Endothelial cell of umbilical vein (primary cell): ENCODE data around the gene PAOX. TPM values are rescaled to one million over a fixed set of nuclear protein-coding genes. Genes with fewer than 3 reads are reported as not detected.
A peak's percentile ranks its signal among the peaks of the same experiment; 100 is the strongest.

Experiments
- BruUV-seq: library from RNA; stranded (reverse); fragments of 400-500 nt; replicated peaks from 2 replicates; lab custom pipeline; 2021; lab: Mats Ljungman, UMichigan
- CTCF ChIA-PET: fragments of 300-600, 350-600 bp; sonication (Branson Sonifier 250); formaldehyde crosslinking; loops from one replicate; lab custom pipeline; 2021; ENCODE audit warnings: antibody characterized with exemption, inconsistent platforms; lab: Charles Lee
- POLR2A ChIA-PET: fragments of 300-600, 350-600 bp; sonication (Branson Sonifier 250); formaldehyde crosslinking; loops from one replicate; lab custom pipeline; 2021; ENCODE audit warnings: antibody characterized with exemption, inconsistent platforms; lab: Charles Lee
- DNase-seq: peaks from one replicate; pipeline ENCODE4 v3.0.0-alpha.2; 2011; ENCODE audit warnings: low read depth, low spot score
- FAIRE-seq: peaks from 2 replicates; lab custom pipeline; 2011; peaks lifted over from hg19 to GRCh38; lab: Jason Lieb, UNC
- H2AFZ ChIP-seq: 2 replicates; pipeline ENCODE4 v1.6.0; 2012; ENCODE audit warnings: low read depth, low read length, control low read depth, inconsistent platforms
- H3K27ac ChIP-seq: 2 replicates; pipeline ENCODE4 v1.5.1; 2011; ENCODE audit warnings: low read depth, mild to moderate bottlenecking, control low read depth, low read length, moderate library complexity; ENCODE audit not compliant: insufficient read depth
- H3K27me3 ChIP-seq, 2 experiments: 2 replicates each; pipeline versions ENCODE4 v1.6.0 to v1.6.1; 2011; ENCODE audit warnings: low read length in 2 of 2, mixed read lengths in 1 of 2; ENCODE audit not compliant: control insufficient read depth in 2 of 2, insufficient read depth in 2 of 2
- H3K36me3 ChIP-seq, 2 experiments: 2 replicates in 1 of 2; 3 replicates in 1 of 2; pipeline ENCODE4 v1.5.1; 2011; ENCODE audit warnings: low read length in 2 of 2, mild to moderate bottlenecking in 1 of 2, moderate library complexity in 1 of 2; ENCODE audit not compliant: control insufficient read depth in 2 of 2, insufficient read depth in 2 of 2; ENCODE audit errors: extremely low read depth in 1 of 2
- H3K4me1 ChIP-seq: 3 replicates; pipeline ENCODE4 v1.5.1; 2011; ENCODE audit warnings: mild to moderate bottlenecking, low read length; ENCODE audit not compliant: control insufficient read depth, insufficient read depth; ENCODE audit errors: extremely low read depth
- H3K4me2 ChIP-seq: 2 replicates; pipeline ENCODE4 v1.6.1; 2011; ENCODE audit warnings: low read length, control low read depth, mixed read lengths; ENCODE audit not compliant: insufficient read depth
- H3K4me3 ChIP-seq, 3 experiments: fragments of 200-600 bp in 1 of 3; sonication (generic), shearing (Covaris generic) in 1 of 3; replicated peaks in 1 of 3; 2 replicates each; pipeline ENCODE4 v1.5.1; 2011 to 2016; ENCODE audit warnings: control low read depth in 3 of 3, low read length in 3 of 3, mild to moderate bottlenecking in 2 of 3, inconsistent platforms in 1 of 3, low read depth in 1 of 3, moderate library complexity in 1 of 3; ENCODE audit not compliant: insufficient read depth in 1 of 3
- H3K79me2 ChIP-seq: 2 replicates; pipeline ENCODE4 v1.6.0; 2012; ENCODE audit warnings: low read length, inconsistent platforms; ENCODE audit not compliant: control insufficient read depth, insufficient read depth
- H3K9ac ChIP-seq: replicated peaks from 2 replicates; pipeline ENCODE3; 2011; ENCODE audit warnings: low read length, control low read depth; ENCODE audit not compliant: insufficient read depth; ENCODE audit errors: extremely low read depth
- H3K9me1 ChIP-seq: replicated peaks from 3 replicates; pipeline ENCODE4 v1.6.0; 2011; ENCODE audit warnings: mild to moderate bottlenecking, low read length; ENCODE audit not compliant: control insufficient read depth, insufficient read depth; ENCODE audit errors: extremely low read depth
- H3K9me3 ChIP-seq: replicated peaks from 2 replicates; pipeline ENCODE4 v1.5.1; 2012; ENCODE audit warnings: low read length, inconsistent platforms; ENCODE audit not compliant: control insufficient read depth, insufficient read depth
- H4K20me1 ChIP-seq: replicated peaks from 2 replicates; pipeline ENCODE3; 2011; ENCODE audit warnings: mild to moderate bottlenecking, low read length; ENCODE audit not compliant: control insufficient read depth, insufficient read depth; ENCODE audit errors: extremely low read depth
- EZH2 ChIP-seq: IDR thresholded peaks from 2 replicates; pipeline ENCODE4 v1.6.1; 2012; ENCODE audit warnings: borderline replicate concordance, low read depth, mild to moderate bottlenecking, moderate library complexity, low read length, inconsistent platforms; ENCODE audit not compliant: severe bottlenecking
- FOS ChIP-seq: IDR thresholded peaks from 2 replicates; pipeline ENCODE4 v1.6.1; 2011; ENCODE audit warnings: mild to moderate bottlenecking, low read length, moderate library complexity, borderline replicate concordance; ENCODE audit not compliant: insufficient read depth
- JUN ChIP-seq: IDR thresholded peaks from 2 replicates; pipeline ENCODE4 v1.6.1; 2011; ENCODE audit warnings: borderline replicate concordance, low read depth; ENCODE audit not compliant: insufficient read length, insufficient read depth
- MAX ChIP-seq: IDR thresholded peaks from 2 replicates; pipeline ENCODE4 v1.6.1; 2011; ENCODE audit not compliant: insufficient read depth, insufficient read length
- MYC ChIP-seq: IDR thresholded peaks from one replicate; pipeline ENCODE4 v1.6.1; 2011; ENCODE audit warnings: mild to moderate bottlenecking, low read depth, low read length
- POLR2A ChIP-seq: IDR thresholded peaks from 2 replicates; pipeline ENCODE4 v1.6.1; 2012; ENCODE audit warnings: low read depth, mild to moderate bottlenecking, control low read depth, low read length
- POLR2AphosphoS5 ChIP-seq: IDR thresholded peaks from 2 replicates; pipeline ENCODE4 v1.6.1; 2012; ENCODE audit warnings: low read depth, mild to moderate bottlenecking, control low read depth, low read length, moderate library complexity; ENCODE audit not compliant: insufficient read depth
- dilution Hi-C: fragments of 300-500 bp; cut with MboI; formaldehyde crosslinking; loops from one replicate; pipeline ENCODE4 v1.15.0; 2019; ENCODE audit warnings: low sequenced_read_pairs; ENCODE audit not compliant: extremely low pct_ligation_motif_present
- intact Hi-C: fragments of 100-400 bp; cut with micrococcal nuclease; formaldehyde crosslinking; loops from one replicate; pipeline ENCODE4 v1.10.0; 2022
- polyA plus RNA-seq, 4 experiments: library from polyadenylated mRNA; depleted of rRNA in 3 of 4; stranded (reverse) in 3 of 4; unstranded in 1 of 4; fragments of >200 nt; gene quantifications; 2 replicates each; pipeline versions ENCODE4 v1.2.1 to v1.2.3, GENCODE V29; 2011 to 2012; ENCODE audit warnings: missing spikeins in 1 of 4
- total RNA-seq: library from RNA; stranded (reverse); gene quantifications from 2 replicates; pipeline ENCODE4 v1.2.3, GENCODE V29; 2021
- TF ChIP-seq, protein P1 (sequence below), 2 donors: IDR thresholded peaks; 1 replicate in 1 of 2; 2 replicates in 1 of 2; pipeline ENCODE4 v1.5.1; 2011; ENCODE audit warnings: low read length in 2 of 2, mild to moderate bottlenecking in 2 of 2, moderate library complexity in 2 of 2, control low read depth in 1 of 2, inconsistent platforms in 1 of 2, low read depth in 1 of 2; ENCODE audit not compliant: insufficient read depth in 1 of 2; ENCODE audit errors: extremely low read depth in 1 of 2

Gene PAOX
- total and polyA plus RNA-seq, 2 donors (not counting 3 experiments of a cell fraction or from before 2014, with no cell fraction given) = 2.6 to 3.8 TPM

GRCh38 chr10:133438711-133439273, 59.7 kb downstream of the PAOX start:
- H3K9me1 ChIP-seq = no peaks in the 10 kb centered on the region
- no peaks in the 10 kb centered on the region for H3K27me3 ChIP-seq
- no peaks in the 10 kb centered on the region for H4K20me1 ChIP-seq
- ChIA-PET CTCF (interaction anchor here (0.7 to 2.3 kb wide), 10 partner anchors 10 to 109 kb away, joined by 3 to 8 read pairs (median 3); no protein-coding TSS in a partner anchor), POLR2A (no interaction called here)
- intact Hi-C loops = loop anchor here (5.0 kb wide), 2 partner anchors 59 to 111 kb away; no protein-coding TSS in a partner anchor
- no peak overlapping the region for H3K27ac ChIP-seq
- no peaks in the 10 kb centered on the region for H3K36me3 ChIP-seq
- no peaks in the 10 kb centered on the region for H3K4me1 ChIP-seq
- no peak overlapping the region for H3K4me3 ChIP-seq
- H2AFZ ChIP-seq = no peak overlapping the region
- no peaks in the 10 kb centered on the region for H3K9me3 ChIP-seq
- no peak overlapping the region for H3K9ac ChIP-seq
- no TSS peak for BruUV-seq
- H3K4me2 ChIP-seq = no peak overlapping the region
- peak; percentile 19 for DNase-seq
- TF ChIP-seq FOS = no peak
- TF ChIP-seq EZH2 = no peak
- TF ChIP-seq MAX = peak; percentile 48
- TF ChIP-seq, protein P1, sequence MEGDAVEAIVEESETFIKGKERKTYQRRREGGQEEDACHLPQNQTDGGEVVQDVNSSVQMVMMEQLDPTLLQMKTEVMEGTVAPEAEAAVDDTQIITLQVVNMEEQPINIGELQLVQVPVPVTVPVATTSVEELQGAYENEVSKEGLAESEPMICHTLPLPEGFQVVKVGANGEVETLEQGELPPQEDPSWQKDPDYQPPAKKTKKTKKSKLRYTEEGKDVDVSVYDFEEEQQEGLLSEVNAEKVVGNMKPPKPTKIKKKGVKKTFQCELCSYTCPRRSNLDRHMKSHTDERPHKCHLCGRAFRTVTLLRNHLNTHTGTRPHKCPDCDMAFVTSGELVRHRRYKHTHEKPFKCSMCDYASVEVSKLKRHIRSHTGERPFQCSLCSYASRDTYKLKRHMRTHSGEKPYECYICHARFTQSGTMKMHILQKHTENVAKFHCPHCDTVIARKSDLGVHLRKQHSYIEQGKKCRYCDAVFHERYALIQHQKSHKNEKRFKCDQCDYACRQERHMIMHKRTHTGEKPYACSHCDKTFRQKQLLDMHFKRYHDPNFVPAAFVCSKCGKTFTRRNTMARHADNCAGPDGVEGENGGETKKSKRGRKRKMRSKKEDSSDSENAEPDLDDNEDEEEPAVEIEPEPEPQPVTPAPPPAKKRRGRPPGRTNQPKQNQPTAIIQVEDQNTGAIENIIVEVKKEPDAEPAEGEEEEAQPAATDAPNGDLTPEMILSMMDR (IDR thresholded peaks at IDR 0.05; ENCODE audit: extremely low read depth in 1 of 2, insufficient read depth in 1 of 2, low read depth in 1 of 2, low read length in 2 of 2) = peak; percentile 13 to 15
- no peak for TF ChIP-seq JUN
- no peak for TF ChIP-seq MYC
- no peak for TF ChIP-seq POLR2AphosphoS5
- no peak for TF ChIP-seq POLR2A
- no peaks in the 10 kb centered on the region for H3K79me2 ChIP-seq
- dilution Hi-C loops = no loop called here
- FAIRE-seq = peak; percentile 83
